HUES48 (cell line): ENCODE data around the gene BAG3.
"Not testable (repeated sequence)": the region's sequence is repeated elsewhere in the genome, so short reads cannot be mapped to it uniquely, and the experiment has no call there.

Experiments used
- H3K27ac ChIP-seq: one replicate; pipeline ENCODE4 v1.7.0; 2013; ENCODE audit warnings: low read depth, low read length, inconsistent platforms
- H3K27me3 ChIP-seq: 2 replicates; pipeline ENCODE4 v1.6.1; 2013; ENCODE audit warnings: mild to moderate bottlenecking, low read length; ENCODE audit not compliant: control insufficient read depth, insufficient read depth
- H3K36me3 ChIP-seq: 2 replicates; pipeline ENCODE4 v1.6.1; 2013; ENCODE audit warnings: low read length; ENCODE audit not compliant: control insufficient read depth, insufficient read depth
- H3K4me1 ChIP-seq: 2 replicates; pipeline ENCODE4 v1.6.1; 2013; ENCODE audit warnings: mild to moderate bottlenecking, low read length; ENCODE audit not compliant: control insufficient read depth, insufficient read depth
- H3K4me3 ChIP-seq: 2 replicates; pipeline ENCODE4 v1.5.1; 2013; ENCODE audit warnings: mild to moderate bottlenecking, low read depth, low read length
- H3K9ac ChIP-seq: 2 replicates; pipeline ENCODE4 v1.6.1; 2013; ENCODE audit warnings: mild to moderate bottlenecking, low read depth, low read length, moderate library complexity
- H3K9me3 ChIP-seq: 2 replicates; pipeline ENCODE4 v1.6.1; 2013; ENCODE audit warnings: low read length; ENCODE audit not compliant: control insufficient read depth, insufficient read depth

Gene BAG3

DNA sequence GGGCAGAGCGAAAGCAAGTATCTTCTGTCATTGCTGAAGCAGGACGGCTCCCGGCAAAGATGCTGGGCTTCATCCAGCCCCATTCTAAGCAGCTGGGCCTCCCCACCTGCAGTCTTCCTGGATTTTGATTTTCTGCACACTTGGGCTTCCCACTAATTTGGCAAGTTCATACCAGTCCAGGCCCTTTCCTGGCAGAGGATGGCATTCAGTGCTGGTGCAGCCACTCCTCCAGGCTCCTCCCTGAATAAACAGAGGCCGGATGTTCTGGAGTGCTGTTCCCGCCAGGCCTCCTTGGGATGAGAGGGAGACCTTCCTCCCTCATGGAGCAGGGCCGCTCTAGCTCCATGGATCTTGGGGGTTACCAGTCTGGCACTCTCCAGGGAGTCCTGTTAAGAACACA, 3.4 kb downstream of the BAG3 start:
- H3K4me3 ChIP-seq: no peak overlapping the region
- no peaks in the 10 kb centered on the region for H3K9me3 ChIP-seq
- no peaks in the 10 kb centered on the region for H3K27me3 ChIP-seq
- no peak overlapping the region for H3K9ac ChIP-seq
- no peak overlapping the region for H3K27ac ChIP-seq
- peaks cover 26% of the 10 kb centered on the region for H3K4me1 ChIP-seq
- H3K36me3 ChIP-seq: no peaks in the 10 kb centered on the region

DNA sequence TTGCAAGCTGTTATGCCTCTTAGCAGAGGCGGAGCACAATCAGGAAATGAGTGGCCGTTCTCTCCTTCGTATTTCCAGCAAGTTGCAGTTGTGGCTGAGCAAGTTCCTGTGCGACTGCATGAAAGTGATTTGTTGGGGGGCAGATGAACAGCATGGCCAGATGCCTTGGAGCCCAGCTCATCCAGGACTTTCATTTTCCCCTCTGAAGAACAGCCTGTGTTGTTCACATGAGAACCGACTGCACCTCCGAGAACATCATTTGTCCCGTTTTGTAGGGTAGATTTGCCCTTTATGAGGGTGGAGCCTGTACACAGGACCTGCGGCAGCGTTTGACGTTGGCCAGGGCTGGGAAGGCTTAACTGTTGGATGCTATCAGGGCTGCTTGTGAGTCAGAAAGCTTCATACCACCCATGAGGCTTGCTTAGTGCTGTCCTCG, 4.4 kb downstream of the BAG3 start:
- no peaks in the 10 kb centered on the region for H3K27me3 ChIP-seq
- no peaks in the 10 kb centered on the region for H3K36me3 ChIP-seq
- no peaks in the 10 kb centered on the region for H3K9me3 ChIP-seq
- peaks cover 23% of the 10 kb centered on the region for H3K4me1 ChIP-seq
- H3K4me3 ChIP-seq: no peak overlapping the region
- no peak overlapping the region for H3K27ac ChIP-seq
- no peak overlapping the region for H3K9ac ChIP-seq

DNA sequence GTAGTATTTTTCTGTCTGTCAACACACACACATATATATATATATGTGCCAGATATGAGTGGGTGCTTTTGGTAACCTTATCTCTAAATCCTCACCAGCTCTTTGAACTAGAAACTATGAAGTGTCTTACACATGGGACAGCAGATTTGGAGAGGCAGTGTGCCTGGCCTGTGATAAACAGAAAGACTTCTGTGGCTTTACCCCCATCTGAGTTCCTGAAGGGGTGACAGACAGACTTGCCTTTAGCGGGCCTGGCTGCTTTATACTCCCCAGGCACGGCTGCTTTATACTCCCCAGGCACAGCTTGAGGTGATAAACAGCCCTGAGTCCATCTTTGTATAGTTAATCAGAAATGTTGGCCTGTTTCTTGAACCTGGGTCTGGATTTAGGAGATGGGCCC, 5.6 kb downstream of the BAG3 start:
- no peak overlapping the region for H3K9ac ChIP-seq
- no peaks in the 10 kb centered on the region for H3K36me3 ChIP-seq
- H3K27me3 ChIP-seq: no peaks in the 10 kb centered on the region
- H3K4me1 ChIP-seq: peaks cover 22% of the 10 kb centered on the region
- H3K9me3 ChIP-seq: no peaks in the 10 kb centered on the region
- no peak overlapping the region for H3K27ac ChIP-seq
- H3K4me3 ChIP-seq: no peak overlapping the region

DNA sequence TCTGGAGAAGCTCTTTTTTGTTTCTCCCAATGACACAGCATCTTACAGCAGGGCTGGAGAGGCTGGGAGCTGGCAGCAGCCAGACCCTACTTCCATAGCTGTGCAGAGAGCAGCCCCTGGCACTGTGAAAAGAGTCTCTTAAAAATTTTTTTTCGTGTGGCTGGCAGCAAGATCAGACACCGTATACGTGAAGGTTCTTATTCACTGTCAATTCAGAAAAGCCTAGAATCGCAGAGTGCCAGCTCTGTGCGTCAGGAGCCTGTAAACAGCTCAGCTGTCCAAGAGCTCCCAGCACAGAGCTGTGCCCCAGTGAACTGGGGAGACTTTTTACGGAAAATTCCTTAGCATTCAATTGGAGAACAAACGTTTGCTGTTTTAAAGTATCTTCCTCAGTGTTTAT, 6.5 kb downstream of the BAG3 start:
- Histone ChIP-seq H3K4me3 (no peak overlapping the region), H3K9me3 (no peaks in the 10 kb centered on the region), H3K4me1 (peaks cover 17% of the 10 kb centered on the region), H3K27ac (no peak overlapping the region), H3K27me3 (no peaks in the 10 kb centered on the region), H3K9ac (no peak overlapping the region), H3K36me3 (no peaks in the 10 kb centered on the region)

DNA sequence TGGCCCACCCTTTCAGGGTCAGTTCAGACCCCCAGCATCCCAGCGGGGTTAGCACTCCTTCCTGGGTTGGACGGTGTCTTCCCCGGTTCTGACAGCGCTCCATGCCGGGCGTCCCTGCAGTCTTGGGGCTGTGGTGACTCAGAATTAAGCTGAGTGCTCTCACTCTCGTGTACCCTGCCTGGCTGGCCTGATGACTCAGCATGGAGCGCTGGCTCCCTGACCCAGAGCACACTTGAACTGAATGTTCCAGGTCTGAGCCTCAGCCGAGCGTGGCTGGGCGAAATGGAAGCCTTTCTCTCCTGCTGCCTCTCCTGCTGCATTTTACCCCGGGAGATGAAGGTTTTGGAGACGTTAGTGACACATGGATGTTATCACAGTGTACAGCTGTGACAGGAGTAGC, 7.1 kb downstream of the BAG3 start:
- Histone ChIP-seq H3K4me1 (peaks cover 12% of the 10 kb centered on the region; the same call in 1 of the 2 replicates), H3K4me3 (no peak overlapping the region), H3K27me3 (no peaks in the 10 kb centered on the region), H3K27ac (no peak overlapping the region), H3K9ac (no peak overlapping the region), H3K36me3 (no peaks in the 10 kb centered on the region), H3K9me3 (no peaks in the 10 kb centered on the region)

DNA sequence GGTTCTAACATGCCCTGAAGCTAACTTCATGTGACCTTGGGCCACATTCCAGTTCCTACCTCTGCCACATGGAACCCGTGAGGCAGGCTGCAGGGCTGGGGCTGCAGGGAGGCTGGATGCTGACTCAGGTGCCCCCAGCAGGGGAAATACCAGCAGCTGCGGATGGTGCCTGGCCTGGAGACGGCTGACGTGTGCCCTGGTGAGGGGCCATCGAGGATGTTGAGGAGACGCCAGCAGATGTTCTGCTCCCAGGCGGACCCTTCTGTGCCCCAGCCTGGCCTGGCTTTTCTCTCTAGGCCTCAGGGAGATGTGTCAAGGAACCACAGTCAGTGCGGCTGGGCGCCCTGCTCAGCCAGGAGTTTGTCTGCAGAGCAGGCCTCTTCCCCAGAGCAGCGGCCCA, 8.8 kb downstream of the BAG3 start:
- no peak overlapping the region for H3K4me3 ChIP-seq
- no peak overlapping the region for H3K9ac ChIP-seq
- H3K36me3 ChIP-seq: no peaks in the 10 kb centered on the region
- no peaks in the 10 kb centered on the region for H3K9me3 ChIP-seq
- no peaks in the 10 kb centered on the region for H3K27me3 ChIP-seq
- H3K27ac ChIP-seq: no peak overlapping the region
- peaks cover 8% of the 10 kb centered on the region; the same call in 1 of the 2 replicates for H3K4me1 ChIP-seq

DNA sequence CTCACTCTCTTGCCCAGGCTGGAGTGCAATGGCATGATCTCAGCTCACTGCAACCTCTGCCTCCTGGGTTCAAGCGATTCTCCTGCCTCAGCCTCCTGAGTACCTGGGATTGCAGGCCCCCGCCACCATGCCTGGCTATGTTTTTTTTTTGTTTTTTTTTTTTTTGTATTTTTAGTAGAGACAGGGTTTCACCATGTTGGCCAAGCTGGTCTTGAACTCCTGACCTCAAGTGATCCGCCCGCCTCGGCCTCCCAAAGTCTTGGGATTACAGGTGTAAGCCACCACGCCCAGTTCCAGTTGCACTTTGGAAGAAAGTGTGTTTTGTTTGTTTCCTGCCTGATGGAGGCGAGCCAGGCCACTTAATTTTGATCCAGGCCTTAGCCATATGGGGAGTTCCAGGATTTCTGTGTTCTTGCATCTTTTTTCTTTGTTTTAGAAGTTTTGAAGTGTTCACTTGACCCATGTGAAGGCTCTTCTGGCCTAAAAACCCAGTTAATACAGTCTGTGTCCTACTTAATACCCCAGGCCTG, 11.0 kb downstream of the BAG3 start:
- not testable (repeated sequence) for H3K9ac ChIP-seq, H3K27me3 ChIP-seq, H3K4me3 ChIP-seq, H3K27ac ChIP-seq, H3K9me3 ChIP-seq, H3K4me1 ChIP-seq, H3K36me3 ChIP-seq

DNA sequence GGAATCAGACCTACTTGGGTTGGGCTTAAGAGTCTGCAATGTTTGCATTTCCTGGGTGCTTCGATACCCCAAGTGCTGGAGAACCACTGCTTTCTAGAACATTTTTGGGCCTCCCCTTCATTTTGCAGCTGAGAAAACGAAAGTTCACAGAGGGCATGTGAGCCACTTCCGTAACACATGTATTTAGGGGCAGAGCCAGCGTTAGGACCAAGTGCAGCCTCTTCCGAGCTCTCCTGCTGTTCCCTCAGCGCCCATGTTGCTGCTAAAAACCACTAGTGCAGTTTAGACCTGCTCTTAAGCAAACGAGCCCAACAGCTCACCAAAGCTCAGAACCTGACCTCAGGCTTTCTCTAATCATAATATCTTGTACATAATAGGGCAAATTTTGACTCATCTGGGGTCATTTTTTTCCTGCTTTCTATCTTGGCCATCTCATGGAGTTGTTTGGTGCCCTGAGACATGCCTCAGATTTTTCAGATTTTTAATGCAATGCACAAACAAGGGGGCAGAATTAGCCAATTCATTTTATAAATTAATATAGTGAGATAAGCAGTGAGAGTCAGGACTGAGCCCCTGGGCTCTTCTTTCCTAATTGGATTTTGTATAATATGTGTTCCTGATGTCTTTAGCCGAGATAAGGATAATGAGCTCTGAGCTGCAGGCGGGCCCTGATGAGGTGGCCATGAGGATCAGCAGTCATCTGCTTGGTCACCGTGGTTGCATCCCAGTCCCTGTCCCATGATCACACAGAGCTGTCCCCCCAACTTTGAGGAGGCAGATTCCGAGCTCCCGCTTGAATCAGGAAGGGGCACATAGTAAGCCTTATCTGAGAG, 12.9 kb downstream of the BAG3 start:
- Histone ChIP-seq H3K9me3 (no peaks in the 10 kb centered on the region), H3K36me3 (no peaks in the 10 kb centered on the region), H3K27me3 (no peaks in the 10 kb centered on the region), H3K27ac (no peak overlapping the region), H3K4me1 (peaks cover 20% of the 10 kb centered on the region), H3K9ac (no peak overlapping the region), H3K4me3 (no peak overlapping the region)

DNA sequence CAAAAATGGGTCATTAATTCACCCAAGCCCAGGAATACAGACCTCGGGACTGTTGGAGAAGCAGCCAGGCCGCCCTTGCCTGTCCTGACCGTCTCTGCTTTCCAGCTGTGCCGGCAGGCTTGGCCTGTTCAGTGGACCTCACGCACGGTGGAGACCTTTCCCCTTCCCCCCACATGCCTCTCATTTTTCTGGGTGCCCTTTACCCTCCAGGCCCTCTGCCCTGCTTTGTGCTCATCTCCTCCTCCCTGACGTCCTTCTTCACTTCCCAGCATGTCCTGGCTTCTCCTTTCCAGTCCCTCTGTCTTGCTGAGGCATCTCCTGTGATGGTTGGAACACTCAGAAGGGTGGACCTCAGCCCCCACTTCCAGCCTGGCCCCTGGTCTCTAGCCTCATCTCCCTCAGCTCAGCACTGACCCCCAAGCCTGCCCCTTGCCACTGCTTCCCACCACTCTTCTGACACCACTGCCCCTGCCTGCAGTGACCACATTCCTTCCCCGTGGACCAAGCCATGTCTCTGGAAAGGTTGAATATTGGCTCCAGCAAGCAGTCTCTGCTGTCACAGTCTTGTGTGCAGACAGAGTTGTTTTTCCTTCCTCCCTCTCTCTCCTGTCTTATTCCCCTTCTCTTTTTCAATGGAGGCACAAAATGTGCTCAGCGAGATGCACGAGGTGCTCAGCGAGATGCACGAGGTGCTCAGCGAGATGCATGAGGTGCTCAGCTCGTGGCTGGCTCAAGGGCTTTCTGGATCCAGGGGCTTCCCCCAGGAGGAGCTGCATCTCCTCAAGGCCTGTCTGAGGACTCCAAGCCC, 14.9 kb downstream of the BAG3 start:
- Histone ChIP-seq H3K4me1 (peaks cover 23% of the 10 kb centered on the region), H3K36me3 (peaks cover 11% of the 10 kb centered on the region), H3K27me3 (no peaks in the 10 kb centered on the region), H3K4me3 (no peak overlapping the region), H3K27ac (no peak overlapping the region), H3K9ac (no peak overlapping the region), H3K9me3 (no peaks in the 10 kb centered on the region)

DNA sequence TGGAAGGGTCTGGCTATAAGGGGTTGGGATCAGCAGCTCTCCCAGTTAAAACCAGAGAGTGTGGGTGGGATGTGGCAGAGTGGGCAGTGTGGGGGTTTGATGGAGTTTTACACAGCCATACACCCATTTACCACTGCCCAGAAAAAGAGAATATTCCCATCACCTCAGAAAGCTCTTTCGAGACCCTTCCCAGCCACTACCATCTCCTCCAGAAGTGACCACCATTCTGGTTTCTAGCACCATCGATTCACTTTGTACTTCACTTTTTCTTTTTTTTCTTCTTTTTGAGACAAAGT, 15.5 kb downstream of the BAG3 start:
- Histone ChIP-seq H3K9ac (no peak overlapping the region), H3K9me3 (no peaks in the 10 kb centered on the region), H3K27me3 (no peaks in the 10 kb centered on the region), H3K4me3 (no peak overlapping the region), H3K27ac (no peak overlapping the region), H3K4me1 (peaks cover 23% of the 10 kb centered on the region), H3K36me3 (peaks cover 11% of the 10 kb centered on the region)
